Mucosa of rectum (tissue), 2 donors: ENCODE measurements around the gene PPP1R1A.

Source experiments
- H3K27ac ChIP-seq, 2 donors: one replicate each; pipeline ENCODE4 v1.7.0; 2013; ENCODE audit warnings: inconsistent platforms in 2 of 2, low read depth in 2 of 2, low read length in 2 of 2
- H3K27me3 ChIP-seq, 2 donors: one replicate each; pipeline ENCODE4 v1.7.0; 2013; ENCODE audit warnings: low read length in 2 of 2; ENCODE audit not compliant: control insufficient read depth in 2 of 2, insufficient read depth in 2 of 2
- H3K36me3 ChIP-seq, 2 donors: one replicate each; pipeline ENCODE4 v1.7.0; 2013; ENCODE audit warnings: low read length in 2 of 2; ENCODE audit not compliant: control insufficient read depth in 2 of 2, insufficient read depth in 2 of 2
- H3K4me1 ChIP-seq, 2 donors: one replicate each; pipeline ENCODE4 v1.7.0; 2013; ENCODE audit warnings: low read length in 2 of 2, mild to moderate bottlenecking in 1 of 2; ENCODE audit not compliant: control insufficient read depth in 2 of 2, insufficient read depth in 2 of 2
- H3K4me3 ChIP-seq, 2 donors: one replicate each; pipeline ENCODE4 v1.7.0; 2013; ENCODE audit warnings: low read length in 2 of 2
- H3K9ac ChIP-seq, 2 donors: one replicate each; pipeline ENCODE4 v1.7.0; 2013; ENCODE audit warnings: low read length in 2 of 2, low read depth in 1 of 2, mild to moderate bottlenecking in 1 of 2
- H3K9me3 ChIP-seq, 2 donors: one replicate each; pipeline ENCODE4 v1.7.0; 2013; ENCODE audit warnings: low read length in 2 of 2; ENCODE audit not compliant: control insufficient read depth in 2 of 2
- donor health status: healthy.
- donor health status: Normal muscosa, but diverticular disease.

Gene PPP1R1A

GRCh38 chr12:54578778-54579177 lies 9.7 kb downstream of the PPP1R1A start:
- Histone ChIP-seq H3K4me1 (peaks cover 0 to 2% of the 10 kb centered on the region in 2 donors), H3K9ac (no peak overlapping the region)

GRCh38 chr12:54572881-54573280 lies 15.6 kb downstream of the PPP1R1A start:
- Histone ChIP-seq H3K27me3 (no peaks in the 10 kb centered on the region), H3K4me3 (no peak overlapping the region), H3K9ac (no peak overlapping the region), H3K9me3 (no peaks in the 10 kb centered on the region), H3K27ac (no peak overlapping the region), H3K36me3 (no peaks in the 10 kb centered on the region), H3K4me1 (no peaks in the 10 kb centered on the region)

More at GRCh38 chr12:54578778-54579177, 9.7 kb downstream of the PPP1R1A start:
- no peaks in the 10 kb centered on the region for H3K36me3 ChIP-seq
- no peak overlapping the region for H3K27ac ChIP-seq
- H3K4me3 ChIP-seq: no peak overlapping the region
- H3K27me3 ChIP-seq: no peaks in the 10 kb centered on the region
- no peaks in the 10 kb centered on the region for H3K9me3 ChIP-seq

- no peaks in the 10 kb centered on the region for H3K27me3 ChIP-seq
- H3K4me3 ChIP-seq: no peak overlapping the region
- no peak overlapping the region for H3K27ac ChIP-seq
- H3K9ac ChIP-seq: no peak overlapping the region
- no peaks in the 10 kb centered on the region for H3K36me3 ChIP-seq
- H3K9me3 ChIP-seq: no peaks in the 10 kb centered on the region
- H3K4me1 ChIP-seq: no peaks in the 10 kb centered on the region
These were observed 17.0 kb downstream of the PPP1R1A start for GRCh38 chr12:54571193-54572188.

GRCh38 chr12:54569995-54570528 lies 18.4 kb downstream of the PPP1R1A start:
- H3K27me3 ChIP-seq: no peaks in the 10 kb centered on the region
- no peaks in the 10 kb centered on the region for H3K4me1 ChIP-seq
- H3K9ac ChIP-seq: no peak overlapping the region
- no peak overlapping the region for H3K27ac ChIP-seq
- H3K36me3 ChIP-seq: no peaks in the 10 kb centered on the region
- H3K9me3 ChIP-seq: no peaks in the 10 kb centered on the region
- no peak overlapping the region for H3K4me3 ChIP-seq

GRCh38 chr12:54569072-54569471 lies 19.4 kb downstream of the PPP1R1A start:
- Histone ChIP-seq H3K27me3 (no peaks in the 10 kb centered on the region), H3K36me3 (no peaks in the 10 kb centered on the region), H3K27ac (no peak overlapping the region), H3K9ac (no peak overlapping the region), H3K4me3 (no peak overlapping the region), H3K4me1 (no peaks in the 10 kb centered on the region), H3K9me3 (no peaks in the 10 kb centered on the region)

GRCh38 chr12:54566792-54567191 lies 21.7 kb downstream of the PPP1R1A start:
- H3K27ac ChIP-seq: no peak overlapping the region
- no peaks in the 10 kb centered on the region for H3K4me1 ChIP-seq
- no peaks in the 10 kb centered on the region for H3K27me3 ChIP-seq
- no peaks in the 10 kb centered on the region for H3K9me3 ChIP-seq
- H3K36me3 ChIP-seq: no peaks in the 10 kb centered on the region
- H3K9ac ChIP-seq: no peak overlapping the region
- no peak overlapping the region for H3K4me3 ChIP-seq

- Histone ChIP-seq H3K9me3 (no peaks in the 10 kb centered on the region), H3K36me3 (no peaks in the 10 kb centered on the region), H3K4me1 (peaks cover 0 to 1% of the 10 kb centered on the region in 2 donors), H3K4me3 (no peak overlapping the region), H3K27ac (no peak overlapping the region), H3K27me3 (no peaks in the 10 kb centered on the region), H3K9ac (no peak overlapping the region)
These were observed 22.4 kb downstream of the PPP1R1A start for GRCh38 chr12:54565986-54566544.

- H3K9ac ChIP-seq: no peak overlapping the region
- H3K36me3 ChIP-seq: no peaks in the 10 kb centered on the region
- H3K4me3 ChIP-seq: no peak overlapping the region
- no peaks in the 10 kb centered on the region for H3K27me3 ChIP-seq
- peaks cover 2 to 5% of the 10 kb centered on the region in 2 donors for H3K4me1 ChIP-seq
- H3K9me3 ChIP-seq: no peaks in the 10 kb centered on the region
- no peak overlapping the region for H3K27ac ChIP-seq
These were observed 23.0 kb downstream of the PPP1R1A start for GRCh38 chr12:54565310-54565985.

GRCh38 chr12:54564768-54565167 lies 23.7 kb downstream of the PPP1R1A start:
- Histone ChIP-seq H3K9ac (no peak overlapping the region), H3K27ac (no peak overlapping the region), H3K9me3 (no peaks in the 10 kb centered on the region), H3K4me1 (peaks cover 2 to 11% of the 10 kb centered on the region in 2 donors), H3K4me3 (no peak overlapping the region), H3K36me3 (no peaks in the 10 kb centered on the region), H3K27me3 (no peaks in the 10 kb centered on the region)

- H3K4me3 ChIP-seq: no peak overlapping the region
- H3K27me3 ChIP-seq: no peaks in the 10 kb centered on the region
- no peaks in the 10 kb centered on the region for H3K9me3 ChIP-seq
- no peaks in the 10 kb centered on the region for H3K36me3 ChIP-seq
- peaks cover 2 to 12% of the 10 kb centered on the region in 2 donors for H3K4me1 ChIP-seq
- H3K9ac ChIP-seq: no peak overlapping the region
- no peak overlapping the region for H3K27ac ChIP-seq
These were observed 24.7 kb downstream of the PPP1R1A start for GRCh38 chr12:54563787-54564186.
